Measurements from ENCODE around the gene PCSK6. TPM values are rescaled to one million over a fixed set of nuclear protein-coding genes. Genes with fewer than 3 reads are reported as not detected.
A peak's percentile ranks its signal among the peaks of the same experiment; 100 is the strongest.
"Not testable (repeated sequence)": the region's sequence is repeated elsewhere in the genome, so short reads cannot be mapped to it uniquely, and the experiment has no call there.

Gene PCSK6
- total RNA-seq, 2 experiments from 2014 or later = 0.25 to 0.64 TPM

DNA sequence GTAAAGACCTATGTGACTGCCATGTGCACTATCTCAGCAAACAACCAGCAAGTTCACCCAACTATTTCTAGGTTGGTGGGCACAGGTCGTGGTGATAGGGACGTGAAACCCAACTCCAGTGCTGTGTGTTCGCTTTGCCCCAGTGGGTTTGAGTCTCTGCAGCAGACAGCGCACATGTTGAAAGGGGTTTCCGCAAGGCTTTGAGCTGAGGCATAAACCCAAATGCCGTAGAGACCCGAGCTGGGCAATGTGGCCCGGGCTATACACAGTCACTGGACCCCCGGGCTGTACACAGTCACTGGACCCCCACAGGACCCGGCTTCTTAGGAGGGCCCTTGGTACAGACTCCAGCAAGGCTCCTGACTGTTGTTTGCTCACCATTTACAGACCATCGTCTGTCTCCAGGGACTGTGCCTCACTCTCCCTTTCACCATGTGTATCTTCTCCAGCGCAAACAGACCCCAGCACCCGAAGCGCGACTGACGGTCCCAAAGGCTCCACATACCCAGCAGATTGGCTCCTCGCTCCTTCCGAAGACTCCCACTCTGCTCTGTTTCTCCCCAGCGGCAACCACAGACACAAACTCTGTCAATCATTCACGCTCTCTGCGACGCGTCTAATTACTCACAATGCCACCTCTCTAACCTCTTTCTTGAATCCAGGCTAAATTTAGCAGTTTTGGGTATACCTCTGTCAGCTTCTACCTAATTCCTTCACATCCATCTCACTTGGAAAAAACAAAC is 31.2 kb downstream of the PCSK6 start:
- CTCF ChIA-PET = no interaction called here
- Mint-ChIP-seq H3K4me1 (ENCODE audit: low read depth) (peaks cover 11% of the 10 kb centered on the region), H3K36me3 (ENCODE audit: low read depth) (no peaks in the 10 kb centered on the region), H3K9me3 (no peaks in the 10 kb centered on the region), H3K27ac (no peak overlapping the region), H3K4me3 (no peak overlapping the region), H3K27me3 (ENCODE audit: low read depth) (peaks cover 6% of the 10 kb centered on the region)
- intact Hi-C loops (cut with micrococcal nuclease) = no loop called here
- no peak for DNase-seq

DNA sequence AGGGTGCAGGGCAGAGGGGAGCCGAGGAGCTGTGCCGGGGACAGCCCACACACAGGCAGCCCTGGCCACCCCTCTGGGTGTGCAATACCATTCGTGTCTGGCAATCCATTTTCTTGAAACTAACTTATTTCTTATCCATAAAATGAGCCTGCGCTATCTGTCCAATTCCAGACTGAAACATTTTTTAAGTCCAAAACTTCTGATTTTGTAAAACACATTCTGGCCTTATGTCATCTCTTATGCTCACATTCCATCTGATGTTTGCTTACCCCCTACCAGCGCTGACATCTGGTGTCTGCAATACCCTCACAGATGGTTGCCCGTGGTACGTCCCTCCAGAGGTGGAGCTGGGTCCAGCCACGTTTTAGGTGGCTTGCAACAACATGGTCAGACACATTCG is 31.8 kb downstream of the PCSK6 start:
- no peak overlapping the region for H3K27ac Mint-ChIP-seq
- peaks cover 11% of the 10 kb centered on the region for H3K4me1 Mint-ChIP-seq (ENCODE audit: low read depth)
- CTCF ChIA-PET = no interaction called here
- no peak overlapping the region for H3K4me3 Mint-ChIP-seq
- no peak for DNase-seq
- H3K9me3 Mint-ChIP-seq = no peaks in the 10 kb centered on the region
- intact Hi-C loops (cut with micrococcal nuclease) = no loop called here
- H3K27me3 Mint-ChIP-seq (ENCODE audit: low read depth) = peaks cover 6% of the 10 kb centered on the region
- no peaks in the 10 kb centered on the region for H3K36me3 Mint-ChIP-seq (ENCODE audit: low read depth)

DNA sequence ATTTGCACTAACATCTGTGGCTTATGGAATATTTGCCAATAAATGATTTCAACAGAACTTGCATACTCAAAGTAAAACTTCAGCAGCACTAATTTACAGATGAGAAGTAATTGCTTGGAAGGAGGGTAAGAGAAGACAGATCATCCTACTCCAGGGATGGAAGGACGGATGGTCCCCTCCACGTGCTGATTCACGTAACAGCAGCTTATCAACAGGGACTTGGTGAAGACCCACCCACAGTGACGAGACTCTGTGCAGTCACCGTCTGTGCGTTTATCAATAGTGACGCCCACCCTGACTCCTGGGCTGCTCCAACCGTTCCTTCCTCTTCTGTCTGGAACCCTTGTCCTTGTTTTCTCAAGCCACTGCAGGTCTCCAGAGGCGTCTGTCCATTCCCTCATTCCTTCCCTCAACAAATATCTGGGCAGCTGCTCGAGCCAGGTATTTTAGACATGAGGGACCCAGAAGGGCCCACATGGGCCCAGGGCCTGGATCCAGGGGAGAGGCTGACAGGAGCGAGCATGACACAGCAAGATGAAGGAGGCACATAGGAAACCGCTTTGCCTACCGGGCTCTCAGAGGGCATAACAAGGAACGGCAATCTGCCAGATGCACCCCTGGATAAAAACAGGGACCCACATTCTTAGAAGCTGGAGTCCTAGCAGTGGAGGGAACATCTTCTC is 33.3 kb downstream of the PCSK6 start:
- no peak overlapping the region for H3K27ac Mint-ChIP-seq
- H3K36me3 Mint-ChIP-seq (ENCODE audit: low read depth) = no peaks in the 10 kb centered on the region
- H3K4me1 Mint-ChIP-seq (ENCODE audit: low read depth) = peaks cover 8% of the 10 kb centered on the region
- H3K27me3 Mint-ChIP-seq (ENCODE audit: low read depth) = peaks cover 18% of the 10 kb centered on the region
- H3K9me3 Mint-ChIP-seq = no peaks in the 10 kb centered on the region
- no peak for DNase-seq
- intact Hi-C loops (cut with micrococcal nuclease) = no loop called here
- CTCF ChIA-PET = no interaction called here
- H3K4me3 Mint-ChIP-seq = no peak overlapping the region

DNA sequence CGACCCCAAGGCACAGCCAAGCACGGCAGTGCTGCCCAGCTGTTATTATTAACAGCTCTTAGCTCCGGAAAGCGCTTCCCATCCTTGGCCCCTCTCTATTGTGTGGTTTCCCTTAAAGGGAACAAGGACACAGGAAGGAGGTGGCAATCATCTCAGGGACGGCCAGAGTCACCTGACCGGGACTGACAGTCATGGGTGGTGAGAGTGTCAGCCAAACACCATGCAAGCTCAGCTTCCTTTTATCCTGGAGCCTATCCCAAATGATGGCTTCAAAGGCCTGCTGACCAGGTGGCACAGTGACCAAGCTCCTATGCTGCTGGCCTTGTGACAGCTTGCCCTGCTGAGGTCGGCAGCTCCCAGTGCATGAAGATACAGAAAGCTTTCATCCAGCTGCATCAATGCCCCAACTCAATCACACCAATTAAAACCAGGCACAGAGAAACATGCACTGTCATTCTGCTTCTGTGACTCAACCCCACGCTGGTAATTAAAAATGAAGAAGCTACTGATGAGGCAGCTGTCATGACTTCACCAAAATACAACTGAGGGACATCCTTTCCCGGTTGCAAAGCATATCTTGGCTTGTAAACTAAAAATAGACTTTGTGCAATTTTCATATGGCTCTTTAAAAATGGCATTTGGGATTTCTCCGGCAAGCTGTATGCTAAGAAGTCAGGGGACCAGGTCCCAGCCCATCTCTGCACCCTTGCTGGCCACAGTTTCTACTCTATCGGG is 34.0 kb downstream of the PCSK6 start:
- peaks cover 21% of the 10 kb centered on the region for H3K27me3 Mint-ChIP-seq (ENCODE audit: low read depth)
- no peaks in the 10 kb centered on the region for H3K36me3 Mint-ChIP-seq (ENCODE audit: low read depth)
- no peak overlapping the region for H3K4me3 Mint-ChIP-seq
- peaks cover 4% of the 10 kb centered on the region for H3K4me1 Mint-ChIP-seq (ENCODE audit: low read depth)
- peak; percentile 11 for DNase-seq
- CTCF ChIA-PET = no interaction called here
- intact Hi-C loops (cut with micrococcal nuclease) = no loop called here
- no peaks in the 10 kb centered on the region for H3K9me3 Mint-ChIP-seq
- no peak overlapping the region for H3K27ac Mint-ChIP-seq

DNA sequence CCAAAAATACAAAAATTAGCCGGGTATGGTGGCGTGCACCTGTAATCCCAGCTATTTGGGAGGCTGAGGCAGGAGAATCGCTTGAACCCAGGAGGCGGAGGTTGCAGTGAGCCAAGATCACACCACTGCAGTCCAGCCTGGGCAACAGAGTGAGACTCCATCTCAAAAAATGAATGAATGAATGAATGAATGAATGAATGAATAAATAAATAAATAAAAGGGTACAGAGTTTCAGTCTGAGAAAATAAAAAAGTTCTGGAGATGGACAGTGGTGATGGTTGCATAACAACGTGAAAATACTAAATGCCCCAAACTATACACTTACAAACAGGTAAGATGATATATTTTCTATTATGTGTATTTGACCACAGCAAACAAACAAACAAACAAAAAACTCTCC is 34.7 kb downstream of the PCSK6 start:
- H3K36me3 Mint-ChIP-seq (ENCODE audit: low read depth); DNase-seq; H3K4me1 Mint-ChIP-seq (ENCODE audit: low read depth); CTCF ChIA-PET; intact Hi-C loops (cut with micrococcal nuclease); H3K4me3 Mint-ChIP-seq; H3K27ac Mint-ChIP-seq; H3K9me3 Mint-ChIP-seq: not testable (repeated sequence)
- peaks cover 26% of the 10 kb centered on the region for H3K27me3 Mint-ChIP-seq (ENCODE audit: low read depth)

DNA sequence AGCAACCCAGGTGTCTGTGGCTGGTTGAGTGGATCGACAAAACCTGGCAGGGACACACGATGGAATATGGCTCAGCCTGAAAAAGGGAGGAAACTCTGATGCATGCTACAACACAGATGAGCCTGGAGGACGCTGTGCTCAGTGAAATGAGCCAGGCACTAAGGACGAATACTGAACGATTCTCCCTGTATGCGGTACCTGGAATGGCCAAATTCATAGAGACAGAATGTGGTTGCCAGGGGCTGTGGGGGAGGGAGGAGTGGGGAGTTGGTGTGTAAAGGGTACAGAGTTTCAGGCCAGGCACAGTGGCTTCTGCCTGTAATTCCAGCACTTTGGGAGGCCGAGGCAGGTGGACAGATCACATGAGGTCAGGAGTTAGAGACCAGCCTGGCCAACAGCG is 35.1 kb downstream of the PCSK6 start:
- intact Hi-C loops (cut with micrococcal nuclease) = no loop called here
- H3K4me3 Mint-ChIP-seq = no peak overlapping the region
- no peaks in the 10 kb centered on the region for H3K9me3 Mint-ChIP-seq
- H3K4me1 Mint-ChIP-seq (ENCODE audit: low read depth) = peaks cover 3% of the 10 kb centered on the region
- H3K27me3 Mint-ChIP-seq (ENCODE audit: low read depth) = peaks cover 26% of the 10 kb centered on the region
- DNase-seq = no peak
- no peaks in the 10 kb centered on the region for H3K36me3 Mint-ChIP-seq (ENCODE audit: low read depth)
- H3K27ac Mint-ChIP-seq = no peak overlapping the region
- CTCF ChIA-PET = no interaction called here

DNA sequence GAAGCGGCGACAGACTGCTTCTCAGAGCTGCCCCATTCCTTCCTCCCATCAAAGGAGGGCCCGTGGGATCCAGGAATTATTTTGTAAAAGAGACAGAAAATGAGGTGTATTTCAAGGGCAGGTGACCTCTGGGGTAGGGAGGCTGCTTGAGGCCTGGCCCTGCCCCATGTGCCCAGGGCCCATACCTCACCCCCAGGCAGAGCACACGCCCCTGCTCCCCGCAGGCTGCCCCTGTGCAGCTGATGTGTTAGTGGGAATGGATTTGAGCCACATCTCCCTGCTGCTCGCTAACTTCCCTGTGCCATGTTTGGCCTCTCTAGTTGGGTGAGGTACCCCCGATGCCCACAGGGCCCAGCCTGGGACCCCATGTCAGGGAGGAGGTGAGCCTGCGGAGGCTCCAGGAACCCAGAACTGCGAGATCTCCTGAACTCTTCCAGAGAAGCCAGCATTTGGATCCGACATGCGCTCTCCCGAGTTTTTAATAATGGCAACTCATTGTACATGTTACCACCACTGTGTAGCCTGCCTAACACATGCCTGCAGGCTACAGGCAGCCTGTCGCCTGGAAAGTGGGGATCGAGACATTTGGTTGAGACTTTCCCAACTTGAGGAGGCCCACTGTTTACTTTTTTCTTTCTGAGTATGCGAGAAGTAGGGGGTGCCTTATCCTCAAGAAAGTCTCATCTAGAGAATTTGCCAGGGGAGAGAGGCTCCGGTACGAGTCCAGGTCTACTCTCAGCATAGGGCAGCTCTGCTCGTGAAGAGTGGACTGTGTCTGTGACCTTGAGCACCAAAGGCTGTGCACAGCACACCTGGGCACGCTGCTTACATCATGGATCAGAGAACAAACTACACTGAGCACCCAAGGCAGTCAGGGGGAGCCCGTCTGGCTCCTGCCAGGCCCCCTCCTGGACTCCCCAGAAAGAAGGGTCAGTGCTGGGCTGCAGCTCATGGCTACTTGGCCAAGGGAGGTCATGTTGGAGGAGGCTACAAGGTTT is 36.1 kb downstream of the PCSK6 start:
- CTCF ChIA-PET = no interaction called here
- no peak overlapping the region for H3K27ac Mint-ChIP-seq

DNA sequence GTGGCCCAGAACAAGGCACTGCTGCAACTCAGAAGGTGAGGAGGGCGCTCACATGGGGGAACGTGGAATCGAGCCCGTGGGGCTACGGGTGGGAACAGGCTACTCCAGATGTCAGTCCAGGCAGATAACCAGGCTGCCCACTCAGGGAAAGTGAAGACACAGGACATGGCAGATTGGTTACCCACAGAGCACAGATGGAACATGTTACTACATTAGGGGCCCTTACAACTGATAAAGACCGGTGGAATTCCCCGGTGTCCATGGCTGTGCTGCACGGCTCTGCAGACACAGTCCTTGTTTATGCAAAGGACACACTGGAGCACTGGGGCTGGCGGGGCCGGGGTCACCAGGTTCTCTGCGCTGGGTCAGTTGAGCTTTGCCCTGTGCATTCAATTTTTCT is 36.9 kb downstream of the PCSK6 start:
- Mint-ChIP-seq H3K4me1 (ENCODE audit: low read depth) (peaks cover 3% of the 10 kb centered on the region), H3K9me3 (no peaks in the 10 kb centered on the region), H3K36me3 (ENCODE audit: low read depth) (no peaks in the 10 kb centered on the region), H3K4me3 (no peak overlapping the region), H3K27ac (no peak overlapping the region), H3K27me3 (ENCODE audit: low read depth) (peaks cover 26% of the 10 kb centered on the region)
- DNase-seq = no peak
- CTCF ChIA-PET = no interaction called here
- intact Hi-C loops (cut with micrococcal nuclease) = no loop called here

More for the DNA sequence above, 36.1 kb downstream of the PCSK6 start:
- Mint-ChIP-seq H3K4me3 (no peak overlapping the region), H3K9me3 (no peaks in the 10 kb centered on the region), H3K27me3 (ENCODE audit: low read depth) (peaks cover 26% of the 10 kb centered on the region), H3K4me1 (ENCODE audit: low read depth) (peaks cover 3% of the 10 kb centered on the region), H3K36me3 (ENCODE audit: low read depth) (no peaks in the 10 kb centered on the region)
- no peak for DNase-seq
- intact Hi-C loops (cut with micrococcal nuclease) = no loop called here

DNA sequence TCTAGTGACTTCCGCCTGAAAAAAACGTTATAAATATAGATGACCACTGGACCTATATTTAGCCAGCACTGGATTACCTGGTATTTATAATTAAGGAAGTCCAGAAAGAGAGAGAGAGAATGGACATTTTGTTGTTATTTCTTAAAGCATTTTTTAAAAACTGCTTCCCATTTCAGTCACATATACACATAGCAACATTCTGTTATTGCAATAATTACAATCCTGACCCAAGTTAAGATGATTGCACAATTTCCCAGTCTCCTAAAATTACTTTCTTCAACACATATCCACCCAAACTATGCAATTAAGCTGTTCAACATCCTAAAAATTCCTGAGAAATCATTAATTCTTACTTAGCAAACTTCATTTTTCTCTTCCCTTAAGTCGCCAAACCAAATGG is 37.7 kb downstream of the PCSK6 start:
- Mint-ChIP-seq H3K9me3 (no peaks in the 10 kb centered on the region), H3K36me3 (ENCODE audit: low read depth) (no peaks in the 10 kb centered on the region), H3K27ac (no peak overlapping the region), H3K4me3 (no peak overlapping the region), H3K27me3 (ENCODE audit: low read depth) (peaks cover 26% of the 10 kb centered on the region), H3K4me1 (ENCODE audit: low read depth) (peaks cover 3% of the 10 kb centered on the region)
- intact Hi-C loops (cut with micrococcal nuclease) = no loop called here
- DNase-seq = no peak
- CTCF ChIA-PET = interaction anchor here (0.6 kb wide), 1 partner anchor 376 kb away, joined by 7 read pairs; no protein-coding TSS in a partner anchor

DNA sequence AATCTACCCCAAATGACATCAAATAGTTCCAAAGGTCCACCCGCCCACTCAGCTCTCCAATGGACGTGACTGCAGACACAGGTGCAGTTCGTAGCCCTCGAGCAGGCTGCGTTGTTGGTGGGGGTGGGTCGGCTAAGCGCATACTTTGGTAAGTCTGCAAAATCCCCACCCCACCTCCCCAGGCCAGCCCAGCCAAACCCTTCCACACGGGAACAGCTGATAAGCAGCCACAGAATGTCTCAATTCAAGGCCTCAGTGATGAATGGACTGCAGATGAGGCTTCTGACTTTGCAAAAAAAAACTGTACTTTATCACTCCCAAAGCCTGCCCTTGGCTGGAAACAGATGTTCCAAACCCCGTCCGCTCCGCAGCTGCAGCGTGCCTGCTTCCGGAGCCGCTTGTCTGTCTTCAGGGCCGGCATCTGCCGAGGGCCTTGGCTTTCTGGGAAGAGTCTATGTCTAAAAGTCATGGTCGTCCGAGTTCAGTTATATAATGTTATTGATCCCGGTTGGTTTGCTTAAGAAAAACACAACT is 38.2 kb downstream of the PCSK6 start:
- peaks cover 26% of the 10 kb centered on the region for H3K27me3 Mint-ChIP-seq (ENCODE audit: low read depth)
- intact Hi-C loops (cut with micrococcal nuclease) = no loop called here
- H3K4me3 Mint-ChIP-seq = no peak overlapping the region
- H3K9me3 Mint-ChIP-seq = no peaks in the 10 kb centered on the region
- H3K27ac Mint-ChIP-seq = no peak overlapping the region
- H3K36me3 Mint-ChIP-seq (ENCODE audit: low read depth) = no peaks in the 10 kb centered on the region
- H3K4me1 Mint-ChIP-seq (ENCODE audit: low read depth) = peaks cover 3% of the 10 kb centered on the region
- DNase-seq = no peak
- CTCF ChIA-PET = interaction anchor here (0.6 kb wide), 1 partner anchor 376 kb away, joined by 7 read pairs; no protein-coding TSS in a partner anchor

DNA sequence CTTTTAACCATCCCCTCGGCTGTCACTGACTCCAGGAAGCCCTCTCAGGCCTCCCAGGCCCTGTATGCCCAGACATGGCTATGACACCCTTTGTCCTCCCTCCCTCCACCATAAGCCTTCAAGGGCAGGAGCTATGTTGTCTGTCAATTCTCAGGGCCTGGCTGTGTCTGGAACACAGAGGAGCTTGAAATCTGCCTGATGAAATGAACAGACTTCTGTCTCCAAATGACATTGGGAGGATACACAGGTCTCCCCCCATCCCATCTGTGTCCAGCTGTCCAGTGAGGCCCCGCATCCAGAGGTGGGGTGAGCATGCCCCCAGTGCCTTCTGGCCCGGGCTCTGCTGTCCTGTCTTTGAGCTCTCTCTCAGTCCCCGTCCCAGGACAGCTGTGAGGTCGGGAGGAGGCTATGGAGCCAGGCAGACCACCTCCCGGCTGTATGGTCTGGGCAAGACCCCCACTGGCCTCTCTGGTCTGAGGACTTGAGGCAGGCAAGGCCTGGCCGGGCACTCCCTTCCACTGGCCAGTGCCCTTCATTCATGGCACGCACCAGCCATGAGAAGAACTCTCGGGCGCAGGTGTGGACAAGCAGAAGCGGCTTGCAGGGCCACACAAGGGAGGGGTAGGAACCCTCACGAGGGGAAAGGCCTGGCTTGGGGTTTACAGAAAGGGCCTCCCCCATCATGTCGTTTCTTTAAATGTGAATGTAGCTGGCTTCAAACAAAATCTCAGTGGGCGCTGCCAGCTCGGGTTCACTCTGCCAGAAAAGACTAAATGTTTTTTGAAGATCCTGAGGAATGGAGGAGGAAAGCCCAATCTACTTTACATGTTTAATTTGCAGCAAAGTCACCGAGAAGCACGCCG is 38.9 kb downstream of the PCSK6 start:
- H3K4me1 Mint-ChIP-seq (ENCODE audit: low read depth) = peaks cover 3% of the 10 kb centered on the region
- no peak overlapping the region for H3K27ac Mint-ChIP-seq
- H3K4me3 Mint-ChIP-seq = no peak overlapping the region
- no peaks in the 10 kb centered on the region for H3K9me3 Mint-ChIP-seq
- H3K36me3 Mint-ChIP-seq (ENCODE audit: low read depth) = no peaks in the 10 kb centered on the region
- H3K27me3 Mint-ChIP-seq (ENCODE audit: low read depth) = peaks cover 23% of the 10 kb centered on the region
- intact Hi-C loops (cut with micrococcal nuclease) = no loop called here
- CTCF ChIA-PET = no interaction called here
- DNase-seq = no peak

All from activated naive CD4-positive, alpha-beta T cell treated with anti-CD3 and anti-CD28 coated beads for 36 hours (primary cell).